Gastroesophageal sphincter (tissue), 3 donors: ENCODE data around the gene FLCN.

Source experiments
- CTCF ChIP-seq, 4 experiments: fragments of 200-600 bp in 2 of 4; fragments of 450-650 bp in 2 of 4; sonication (generic) in 1 of 4; IDR thresholded peaks; one replicate each; pipeline ENCODE4 v1.5.1; 2017 to 2019; ENCODE audit warnings: antibody characterized with exemption in 4 of 4, mild to moderate bottlenecking in 2 of 4, moderate library complexity in 2 of 4
- EP300 ChIP-seq: sonication (generic); formaldehyde crosslinking; IDR thresholded peaks from one replicate; pipeline ENCODE4 v1.6.1; 2017; ENCODE audit warnings: antibody characterized with exemption, mild to moderate bottlenecking
- POLR2A ChIP-seq, 2 donors: fragments of 450-650 bp; IDR thresholded peaks; one replicate each; pipeline ENCODE4 v1.6.1; 2017; ENCODE audit warnings: antibody characterized with exemption in 2 of 2, mild to moderate bottlenecking in 2 of 2, moderate library complexity in 1 of 2
- POLR2AphosphoS5 ChIP-seq: sonication (generic); formaldehyde crosslinking; IDR thresholded peaks from one replicate; pipeline ENCODE4 v1.6.1; 2017; ENCODE audit warnings: antibody characterized with exemption

GRCh38 chr17:17269926-17270773, 33.2 kb upstream of the FLCN start:
- TF ChIP-seq CTCF (IDR thresholded peaks at IDR 0.05) (no peak), EP300 (no peak), POLR2A (IDR thresholded peaks at IDR 0.05) (no peak), POLR2AphosphoS5 (no peak)
